Left lung (tissue), 10 donors: ENCODE results near the gene NUDT15. TPM values are rescaled to one million over a fixed set of nuclear protein-coding genes. Genes with fewer than 3 reads are reported as not detected.
"Not testable (repeated sequence)": the region's sequence is repeated elsewhere in the genome, so short reads cannot be mapped to it uniquely, and the experiment has no call there.

ENCODE experiments used
- ATAC-seq: fragments of 200-7000 bp; cut with Tn5 transposase; one replicate; pipeline ENCODE4 v1.9.1; 2020; ENCODE audit warnings: moderate library complexity
- DNase-seq, 4 donors: peaks; one replicate each; pipeline ENCODE4 v3.0.0-alpha.2; 2013 to 2020
- H3K27ac ChIP-seq, 2 donors: fragments of 200-600 bp; sonication (generic) in 1 of 2; one replicate each; pipeline versions ENCODE4 v1.5.0 to v1.8.0; 2020 to 2021
- H3K27me3 ChIP-seq, 2 donors: fragments of 200-600 bp; sonication (generic) in 1 of 2; one replicate each; pipeline versions ENCODE4 v1.5.0 to v1.8.0; 2020 to 2021
- H3K36me3 ChIP-seq, 2 donors: fragments of 200-600 bp; sonication (generic) in 1 of 2; one replicate each; pipeline versions ENCODE4 v1.5.0 to v1.8.0; 2020 to 2021
- H3K4me1 ChIP-seq, 2 donors: fragments of 200-600 bp; one replicate each; pipeline ENCODE4 v1.8.0; 2021
- H3K4me3 ChIP-seq, 2 donors: fragments of 200-600 bp; sonication (generic) in 1 of 2; one replicate each; pipeline versions ENCODE4 v1.5.0 to v1.8.0; 2020 to 2021; ENCODE audit warnings: mild to moderate bottlenecking in 1 of 2
- H3K9me3 ChIP-seq, 2 donors: fragments of 200-600 bp; sonication (generic) in 1 of 2; one replicate each; pipeline versions ENCODE4 v1.5.0 to v1.8.0; 2020 to 2021
- CTCF ChIP-seq, 2 donors: fragments of 200-600 bp; sonication (generic) in 1 of 2; IDR thresholded peaks; one replicate each; pipeline versions ENCODE4 v1.5.0 to v1.8.0; 2021; ENCODE audit warnings: antibody characterized with exemption in 2 of 2
- intact Hi-C, 2 donors: fragments of 100-400 bp; cut with DNase I; formaldehyde crosslinking; loops; one replicate each; pipeline versions ENCODE4 v1.11.2 to v1.14.2; 2022
- polyA plus RNA-seq, 6 donors: library from polyadenylated mRNA; unstranded; fragments of 120-200 nt; gene quantifications; one replicate each; pipeline ENCODE4 v1.2.1, GENCODE V29; 2013; ENCODE audit not compliant: insufficient read length in 6 of 6
- total RNA-seq, 2 donors: library from RNA; stranded (reverse); fragmentation: NEBNext Ultra II Directional; extraction: Animal tissue kit (Norgen Biotek cat#: 25700); gene quantifications; one replicate each; pipeline ENCODE4 v1.2.1, GENCODE V29; 2021
- donor health status: DM: no; HTN: yes; CAD: no.
- donor health status: DM: no; HTN: no; CAD: no.

The NUDT15 gene
- total and polyA plus RNA-seq, 8 donors = 15.8 to 22.2 (median 18.3) TPM

DNA sequence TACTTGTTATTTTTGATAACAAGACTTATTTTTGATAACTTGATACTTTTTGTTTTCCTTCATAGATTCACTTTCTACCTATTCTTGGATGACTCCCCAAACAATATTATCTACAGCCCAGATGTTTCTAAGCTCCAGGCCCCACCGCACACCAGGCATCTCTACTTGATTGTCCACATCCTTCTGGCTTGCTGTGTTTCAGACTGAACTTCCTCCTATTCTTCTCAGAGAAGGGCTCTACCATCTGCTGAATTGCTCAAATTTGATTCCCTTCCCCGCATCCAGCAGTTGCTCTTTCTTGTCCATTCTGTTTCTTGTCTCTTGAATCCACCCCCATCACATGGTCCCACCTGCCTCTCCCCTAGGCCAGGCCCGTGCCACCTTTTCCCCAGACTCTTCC lies 13.0 kb downstream of the NUDT15 start:
- Histone ChIP-seq H3K4me1 (no peaks in the 10 kb centered on the region), H3K4me3 (no peak overlapping the region), H3K36me3 (peaks cover 0 to 81% of the 10 kb centered on the region in 2 donors), H3K27me3 (no peaks in the 10 kb centered on the region), H3K9me3 (no peaks in the 10 kb centered on the region), H3K27ac (no peak overlapping the region)
- intact Hi-C loops = no loop called here
- DNase-seq = no peak
- ATAC-seq = no peak
- no peak for TF ChIP-seq CTCF (IDR thresholded peaks at IDR 0.05)

DNA sequence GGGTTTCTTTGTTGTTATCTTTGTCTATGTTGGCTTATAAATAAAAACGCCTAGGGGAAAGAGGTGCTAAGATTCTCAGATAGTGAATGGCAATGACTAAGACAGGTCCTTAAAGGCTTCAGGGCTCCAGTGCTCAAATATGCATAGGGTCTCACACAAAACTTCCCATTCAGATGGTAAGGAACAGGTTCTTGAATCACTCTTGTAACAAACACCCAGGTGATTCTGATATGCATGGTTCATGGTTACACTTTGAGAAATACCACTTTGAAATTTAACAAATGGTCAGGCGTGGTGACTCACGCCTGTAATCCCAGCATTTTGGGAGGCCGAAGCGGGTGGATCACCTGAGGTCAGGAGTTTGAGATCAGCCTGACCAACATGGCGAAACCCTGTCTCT lies 17.1 kb downstream of the NUDT15 start:
- H3K4me1 ChIP-seq = no peaks in the 10 kb centered on the region
- DNase-seq (no peak), ATAC-seq (no peak)
- no peak overlapping the region for H3K27ac ChIP-seq
- no peaks in the 10 kb centered on the region for H3K27me3 ChIP-seq
- TF ChIP-seq CTCF (IDR thresholded peaks at IDR 0.05) = no peak
- intact Hi-C loops = no loop called here
- H3K36me3 ChIP-seq = peaks cover 0 to 55% of the 10 kb centered on the region in 2 donors
- H3K9me3 ChIP-seq = no peaks in the 10 kb centered on the region
- H3K4me3 ChIP-seq = no peak overlapping the region

- no peaks in the 10 kb centered on the region for H3K9me3 ChIP-seq
- no peak for TF ChIP-seq CTCF (IDR thresholded peaks at IDR 0.05)
- DNase-seq (no peak), ATAC-seq (no peak)
- H3K27ac ChIP-seq = no peak overlapping the region
- no peaks in the 10 kb centered on the region for H3K4me1 ChIP-seq
- H3K36me3 ChIP-seq = peaks cover 0 to 44% of the 10 kb centered on the region in 2 donors
- no peaks in the 10 kb centered on the region for H3K27me3 ChIP-seq
- no peak overlapping the region for H3K4me3 ChIP-seq
- intact Hi-C loops = no loop called here
Measured at GRCh38 chr13:48055712-48056111, 18.2 kb downstream of the NUDT15 start.

GRCh38 chr13:48058536-48058935 lies 21.0 kb downstream of the NUDT15 start:
- ATAC-seq, intact Hi-C loops, H3K27me3 ChIP-seq, H3K4me3 ChIP-seq, H3K27ac ChIP-seq, H3K4me1 ChIP-seq, H3K9me3 ChIP-seq, DNase-seq: not testable (repeated sequence)
- H3K36me3 ChIP-seq = peaks cover 0 to 21% of the 10 kb centered on the region in 2 donors

- H3K9me3 ChIP-seq = not testable (repeated sequence)
Measured at GRCh38 chr13:48059951-48060350, 22.4 kb downstream of the NUDT15 start.

DNA sequence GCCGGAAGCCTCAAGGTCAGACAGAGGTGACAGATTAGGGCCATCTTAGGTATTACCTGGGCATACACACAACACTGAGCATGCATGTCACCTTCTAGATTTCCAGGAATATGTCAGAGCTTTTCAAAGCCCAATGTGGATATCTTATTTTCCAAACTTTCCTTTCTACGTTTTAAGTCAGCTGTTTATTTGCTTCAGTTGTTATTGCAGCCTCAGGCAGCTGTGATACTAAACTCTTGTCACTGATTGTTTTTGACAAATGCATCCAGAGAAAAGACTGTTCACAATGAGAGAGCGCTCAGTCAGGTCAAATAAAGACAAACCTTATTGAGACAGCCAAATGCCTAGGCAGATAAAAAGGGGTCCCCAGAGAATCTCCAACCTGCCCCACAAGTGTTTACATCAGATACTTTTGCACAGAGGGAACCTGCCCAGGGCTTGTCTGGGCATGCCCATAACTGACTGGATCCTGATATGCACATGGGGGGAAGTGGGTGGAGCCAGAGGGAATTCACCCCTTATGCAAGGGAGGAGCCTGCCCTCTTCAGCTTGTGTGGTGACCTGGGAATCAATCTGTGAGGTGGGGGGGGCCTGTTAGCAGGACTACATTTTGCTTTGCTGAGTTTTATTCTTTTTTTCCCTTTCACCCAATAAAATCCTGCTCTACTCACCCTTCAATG lies 28.9 kb downstream of the NUDT15 start:
- Histone ChIP-seq H3K36me3 (peaks cover 0 to 65% of the 10 kb centered on the region in 2 donors), H3K4me1 (no peaks in the 10 kb centered on the region), H3K27me3 (no peaks in the 10 kb centered on the region), H3K27ac (no peak overlapping the region), H3K9me3 (peaks cover 0 to 41% of the 10 kb centered on the region in 2 donors), H3K4me3 (no peak overlapping the region)
- TF ChIP-seq CTCF (IDR thresholded peaks at IDR 0.05) = no peak
- no peak for ATAC-seq
- intact Hi-C loops = no loop called here
- DNase-seq = no peak

More at GRCh38 chr13:48059951-48060350, 22.4 kb downstream of the NUDT15 start:
- H3K36me3 ChIP-seq, ATAC-seq, H3K27me3 ChIP-seq, H3K4me3 ChIP-seq, intact Hi-C loops, H3K27ac ChIP-seq, DNase-seq, H3K4me1 ChIP-seq: not testable (repeated sequence)
